ENCODE results near the gene GHSR.

GRCh38 chr3:172405914-172406313 lies 42.3 kb downstream of the GHSR start:
- TF ChIP-seq CTCF (IDR thresholded peaks at IDR 0.05) (no peak), ZFX (IDR thresholded peaks at IDR 0.05; ENCODE audit: borderline replicate concordance) (no peak)
